ENCODE data around the gene AHSA1.

Gene AHSA1

DNA sequence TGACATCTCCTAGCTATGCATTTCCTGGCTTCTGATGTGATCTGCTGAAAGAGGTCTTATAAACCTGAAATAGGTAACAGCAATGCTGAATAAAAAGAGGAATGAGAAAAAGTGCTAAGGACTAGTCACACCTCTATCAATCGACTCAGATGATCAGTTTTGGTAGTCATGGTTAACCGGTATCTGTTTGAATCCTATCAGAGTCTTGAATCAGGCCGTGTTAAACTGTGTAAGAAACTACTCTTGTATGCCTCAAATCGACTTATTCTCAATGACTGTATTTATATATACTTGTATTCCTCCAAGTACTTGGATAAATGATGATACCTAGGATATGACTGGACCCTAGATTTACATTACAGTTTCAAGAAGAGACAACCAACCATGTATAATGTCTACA lies 51.5 kb downstream of the AHSA1 start:
- DNase-seq (ENCODE audit: low spot score) = no peak

GRCh38 chr14:77511486-77512162 lies 53.7 kb downstream of the AHSA1 start:
- no peak for DNase-seq (ENCODE audit: low spot score)

DNA sequence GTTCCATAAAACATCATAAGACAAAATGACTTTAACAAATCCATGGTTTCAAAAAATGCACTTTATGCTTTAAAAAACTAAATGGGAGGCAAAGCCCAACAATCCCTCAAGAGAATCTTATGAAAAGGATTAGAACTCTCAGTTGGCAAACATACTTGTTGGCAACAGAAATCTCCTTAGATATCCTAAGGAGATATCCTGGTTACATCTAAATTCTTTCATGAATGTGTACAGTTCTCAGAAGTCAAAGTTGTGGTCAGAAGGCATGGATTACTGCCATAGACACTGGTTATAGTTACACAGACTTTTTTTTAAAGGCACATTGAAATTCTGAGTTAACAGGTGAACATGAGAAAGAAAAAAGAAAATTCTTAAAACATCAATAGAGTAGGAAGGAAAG lies 58.2 kb downstream of the AHSA1 start:
- no peak for DNase-seq (ENCODE audit: low spot score)
